HG02571 (cell line): ENCODE results near the gene PGLYRP2.
A peak's percentile ranks its signal among the peaks of the same experiment; 100 is the strongest.
"Not testable (repeated sequence)": the region's sequence is repeated elsewhere in the genome, so short reads cannot be mapped to it uniquely, and the experiment has no call there.

Experiments used
- ATAC-seq: cut with Tn5 transposase; IDR thresholded peaks from one replicate; pipeline ENCODE4 v1.9.1; 2021; ENCODE audit warnings: mild to moderate bottlenecking, moderate library complexity; ENCODE audit not compliant: unreplicated experiment

Gene PGLYRP2

GRCh38 chr19:15488489-15489226 is 9.4 kb upstream of the PGLYRP2 start:
- no peak for ATAC-seq

- ATAC-seq: no peak
Observed at GRCh38 chr19:15487038-15487437, 7.7 kb upstream of the PGLYRP2 start.

DNA sequence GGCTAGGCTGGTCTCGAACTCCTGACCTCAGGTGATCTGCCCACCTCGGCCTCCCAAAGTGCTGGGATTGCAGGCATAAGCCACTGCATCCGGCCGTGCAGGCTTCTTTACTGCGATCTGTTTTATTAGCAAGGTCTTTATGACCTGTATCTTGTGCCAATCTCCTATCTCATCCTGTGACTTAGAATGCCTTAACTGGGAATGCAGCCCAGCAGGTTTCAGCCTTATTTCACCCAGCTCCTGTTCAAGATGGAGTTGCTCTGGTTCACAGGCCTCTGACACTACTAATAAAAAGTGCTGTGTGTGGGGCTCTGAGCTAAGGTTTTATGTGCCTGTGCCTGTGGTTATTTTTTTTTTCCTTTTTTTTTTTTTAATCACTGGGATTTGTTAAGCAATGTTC is 6.5 kb upstream of the PGLYRP2 start:
- ATAC-seq: not testable (repeated sequence)

GRCh38 chr19:15480996-15481395 is 1.7 kb upstream of the PGLYRP2 start:
- not testable (repeated sequence) for ATAC-seq

DNA sequence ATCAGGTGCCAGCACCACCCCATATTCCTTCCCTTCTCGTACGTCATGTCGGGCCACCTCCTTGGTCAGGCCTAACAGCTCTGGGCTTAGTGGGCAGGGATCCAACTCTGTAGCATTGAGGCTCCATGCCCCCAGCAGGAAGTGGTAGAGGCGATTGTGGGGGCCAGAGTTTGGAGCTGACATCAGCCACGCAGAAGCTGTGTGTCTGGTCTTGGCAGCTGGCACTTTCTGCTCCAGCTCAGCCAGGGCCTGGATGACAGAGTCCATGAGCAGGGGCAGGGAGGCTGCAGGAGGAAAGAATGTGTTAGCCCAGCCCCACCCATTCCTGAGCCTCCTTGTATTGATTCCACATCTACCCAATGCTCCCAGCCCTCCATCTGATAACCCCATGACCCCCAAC is 3.0 kb downstream of the PGLYRP2 start:
- no peak for ATAC-seq

GRCh38 chr19:15475611-15476010 is 3.7 kb downstream of the PGLYRP2 start:
- no peak for ATAC-seq

GRCh38 chr19:15475169-15475568 is 4.1 kb downstream of the PGLYRP2 start:
- no peak for ATAC-seq

DNA sequence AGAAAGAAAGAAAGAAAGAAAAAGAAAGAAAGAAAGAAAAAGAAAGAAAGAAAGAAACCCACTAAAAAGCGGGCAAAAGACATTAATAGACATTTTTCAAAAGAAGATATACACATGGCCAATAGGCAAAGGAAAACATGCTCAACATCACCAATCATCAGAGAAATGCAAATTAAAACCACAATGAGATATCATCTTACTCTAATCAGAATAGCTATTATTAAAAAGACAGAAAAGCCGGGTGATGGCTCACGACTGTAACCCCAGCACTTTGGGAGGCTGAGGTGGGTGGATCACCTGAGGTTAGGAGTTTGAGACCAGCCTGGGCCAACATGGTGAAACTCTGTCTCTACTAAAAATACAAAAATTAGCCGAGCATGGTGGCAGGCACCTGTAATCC is 5.5 kb downstream of the PGLYRP2 start:
- ATAC-seq: not testable (repeated sequence)

DNA sequence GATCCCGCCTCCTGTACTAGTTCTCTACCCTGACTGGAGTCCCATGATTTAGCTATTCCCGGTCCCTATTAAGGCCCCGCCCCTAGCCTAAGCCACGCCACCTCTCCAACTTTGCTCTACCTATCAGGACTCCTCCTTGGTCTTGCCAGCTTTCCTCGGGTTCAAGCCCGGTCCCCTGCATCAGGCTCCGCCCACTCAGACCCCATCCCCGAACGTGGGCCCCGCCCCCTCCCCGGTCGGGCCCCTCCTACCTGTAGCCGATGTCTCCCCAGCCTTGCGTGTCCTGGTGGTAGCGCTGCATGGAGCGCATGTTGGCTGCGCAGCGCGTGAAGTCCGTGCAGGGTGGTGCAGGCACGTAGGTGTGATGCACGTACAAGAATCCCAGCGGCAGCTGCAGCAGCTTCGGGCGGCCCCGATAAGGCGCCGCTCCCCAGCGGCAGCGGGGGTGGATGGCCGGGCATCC is 7.6 kb downstream of the PGLYRP2 start:
- ATAC-seq: no peak

- ATAC-seq: no peak
Observed at GRCh38 chr19:15469513-15470297, 9.6 kb downstream of the PGLYRP2 start.

DNA sequence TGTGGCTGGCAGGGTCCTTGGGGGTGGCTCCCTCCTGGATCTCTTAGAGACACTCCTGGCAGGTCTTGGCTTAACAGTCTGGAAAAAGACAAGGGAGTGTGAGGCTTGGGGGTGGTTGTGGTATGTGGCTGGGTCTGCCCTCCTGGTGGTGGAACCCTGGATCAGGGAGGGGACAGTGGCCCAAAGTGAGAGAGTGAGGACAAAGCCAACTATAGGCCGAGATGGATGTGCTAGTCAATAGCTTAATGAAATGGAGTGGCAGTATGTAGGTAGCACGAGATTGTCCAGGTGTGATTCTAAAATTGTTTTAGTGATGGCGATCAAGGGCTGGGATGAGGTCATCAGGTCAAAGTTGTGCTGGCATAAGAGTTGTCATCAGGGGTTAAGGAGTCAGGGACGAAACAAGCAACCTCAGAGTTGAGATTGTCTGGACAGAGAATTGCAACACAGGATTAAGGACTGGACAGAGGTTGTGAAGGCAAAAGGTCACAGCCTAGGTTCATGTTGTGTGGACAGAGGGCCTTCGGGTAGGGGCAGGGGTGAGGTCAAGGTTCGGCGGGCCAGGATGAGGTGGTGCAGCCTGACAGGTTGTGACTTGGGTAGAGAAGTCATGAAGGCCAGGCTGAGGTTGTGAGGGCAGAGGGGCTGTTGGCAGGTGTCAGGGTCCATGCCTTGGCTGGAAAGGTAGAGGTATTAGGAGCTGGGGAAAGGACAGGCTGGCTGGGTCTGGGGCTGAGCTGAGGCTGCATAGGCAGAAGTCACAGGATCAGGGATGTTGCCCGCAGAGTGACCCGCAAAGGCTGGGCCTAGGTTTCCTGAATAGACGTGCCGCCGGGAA is 10.4 kb downstream of the PGLYRP2 start:
- ATAC-seq: no peak

DNA sequence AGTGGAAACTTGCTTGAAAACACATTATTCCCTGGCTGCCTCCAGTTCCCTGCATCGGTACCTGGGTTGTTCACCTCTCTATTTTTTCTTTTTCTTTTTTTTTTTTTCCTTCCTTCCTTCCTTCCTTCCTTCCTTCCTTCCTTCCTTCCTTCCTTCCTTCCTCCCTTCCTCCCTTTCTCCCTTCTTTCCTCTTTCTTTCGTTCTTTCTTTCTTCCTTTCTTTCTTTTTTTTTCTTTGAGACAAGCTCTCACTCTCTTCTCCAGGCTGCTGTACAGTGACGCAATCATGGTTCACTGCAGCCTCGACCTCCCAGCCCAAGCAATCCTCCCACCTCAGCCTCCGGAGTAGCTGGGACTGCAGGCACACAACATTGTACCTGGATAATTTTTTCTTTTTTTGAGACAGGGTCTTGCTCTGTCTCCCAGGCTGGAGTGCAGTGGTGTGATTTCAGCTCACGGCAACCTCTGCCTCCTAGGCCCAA is 11.5 kb downstream of the PGLYRP2 start:
- ATAC-seq: no peak

DNA sequence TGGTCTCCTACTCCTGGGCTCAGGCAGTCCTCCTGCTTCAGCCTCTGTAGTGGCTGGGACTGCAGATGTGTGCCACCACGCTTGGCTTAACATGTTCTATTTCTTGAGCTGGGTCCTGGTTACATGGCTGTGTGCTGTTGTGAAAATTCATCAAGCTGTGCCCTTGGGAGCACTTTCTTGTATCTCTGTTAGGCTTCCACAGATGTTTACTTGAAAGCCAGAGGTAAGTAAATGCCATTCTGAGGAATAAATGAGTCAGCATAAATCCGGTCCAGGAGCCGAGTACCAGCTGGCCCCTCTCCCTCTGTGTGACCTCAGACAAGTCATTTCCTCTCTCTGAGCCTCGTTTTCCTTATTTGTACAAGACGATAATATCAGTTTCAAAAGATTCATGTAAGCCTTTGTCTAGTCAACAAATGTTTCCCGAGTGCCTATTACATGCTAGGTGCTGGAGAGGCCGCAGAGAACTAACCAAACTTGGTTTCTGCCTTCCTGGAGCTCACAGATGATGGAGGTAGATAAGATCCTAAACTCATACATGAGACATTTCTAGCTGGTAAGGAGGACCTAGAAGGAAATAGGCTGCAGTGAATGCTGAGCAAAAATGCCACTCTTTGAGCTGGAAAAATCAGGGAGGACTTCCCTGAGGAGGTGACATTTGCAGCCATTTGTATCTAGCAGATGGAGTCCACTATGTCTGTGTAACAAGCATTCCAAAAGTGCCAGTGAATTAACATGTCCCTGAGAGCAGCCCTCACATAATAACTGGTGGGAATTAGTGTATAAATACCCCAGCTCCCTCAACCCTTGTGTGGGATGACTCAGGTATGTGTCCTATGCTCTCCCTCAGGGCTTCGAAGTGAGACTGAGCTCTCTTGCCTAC is 12.2 kb downstream of the PGLYRP2 start:
- no peak for ATAC-seq

DNA sequence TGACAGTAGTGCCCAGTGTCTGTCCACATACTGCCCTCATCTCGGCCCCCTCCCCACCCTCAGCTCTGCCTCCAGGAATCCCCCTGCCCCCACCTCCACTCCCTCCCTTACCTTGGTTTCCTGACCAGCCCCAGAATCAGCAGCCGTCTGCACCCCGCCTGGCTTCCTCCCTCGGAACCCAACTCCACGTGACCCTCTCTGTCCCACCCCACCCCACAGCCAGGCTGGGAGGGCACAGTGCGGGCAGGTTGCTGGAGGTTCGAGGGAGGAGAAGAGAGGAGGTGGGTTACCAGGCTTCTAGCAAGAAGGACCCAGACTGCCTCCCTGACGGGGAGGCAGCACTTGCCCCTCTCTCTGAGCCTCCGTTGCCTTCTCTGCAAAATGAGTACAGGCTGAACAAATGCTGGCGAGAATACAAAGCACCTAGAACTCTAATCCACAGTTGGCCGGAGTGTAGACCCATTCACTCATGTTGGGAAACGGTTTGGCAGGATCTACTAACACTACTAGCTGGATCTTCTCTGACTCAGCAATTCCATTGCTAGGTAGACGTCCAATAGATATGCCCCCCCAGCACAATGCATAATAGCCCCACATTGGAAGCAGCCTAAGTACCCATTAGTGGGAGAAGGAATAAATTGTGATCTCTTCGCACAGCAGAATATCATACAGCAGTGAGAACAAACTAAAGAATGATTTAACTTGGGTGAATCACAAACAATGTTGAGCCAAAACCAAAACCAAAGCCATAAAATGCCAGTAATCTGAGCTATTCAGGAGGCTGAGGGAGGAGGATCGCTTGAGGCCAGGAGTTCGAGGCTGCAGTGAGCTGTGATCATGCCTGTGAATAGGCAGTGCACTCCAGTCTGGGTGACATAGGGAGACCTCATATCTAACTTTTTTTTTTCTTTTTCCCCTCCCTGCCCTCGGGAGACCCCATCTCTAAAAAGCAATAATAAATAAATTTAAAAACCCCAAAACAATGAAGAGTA is 14.6 kb downstream of the PGLYRP2 start, which contains the start of gene RASAL3:
Gene RASAL3 (minus strand): TSS at position 151 of the 992 bp plus-strand sequence. CDS start 186 bp downstream, outside the sequence.
- peak; percentile 48 for ATAC-seq

GRCh38 chr19:15463861-15464371 is 15.4 kb downstream of the PGLYRP2 start:
- no peak for ATAC-seq

DNA sequence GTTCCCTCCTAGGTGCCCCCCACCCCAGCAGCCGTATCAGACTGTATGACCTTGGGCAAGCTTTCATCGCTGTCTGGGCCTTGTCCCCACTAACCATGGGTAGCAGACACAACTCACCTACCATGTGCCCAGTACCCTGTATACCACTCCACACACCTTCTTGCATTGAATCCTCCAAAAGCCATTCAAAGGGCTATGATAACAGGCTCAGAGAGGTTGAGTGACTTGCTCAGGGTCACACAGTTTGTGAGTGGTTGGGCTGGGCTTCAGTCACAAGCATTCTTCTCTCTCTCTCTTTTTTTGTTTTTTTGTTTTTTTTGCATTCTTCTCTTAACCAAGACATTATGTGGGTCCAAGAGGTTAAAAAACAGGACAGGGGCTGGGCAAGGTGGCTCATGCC is 17.6 kb downstream of the PGLYRP2 start:
- ATAC-seq: no peak

DNA sequence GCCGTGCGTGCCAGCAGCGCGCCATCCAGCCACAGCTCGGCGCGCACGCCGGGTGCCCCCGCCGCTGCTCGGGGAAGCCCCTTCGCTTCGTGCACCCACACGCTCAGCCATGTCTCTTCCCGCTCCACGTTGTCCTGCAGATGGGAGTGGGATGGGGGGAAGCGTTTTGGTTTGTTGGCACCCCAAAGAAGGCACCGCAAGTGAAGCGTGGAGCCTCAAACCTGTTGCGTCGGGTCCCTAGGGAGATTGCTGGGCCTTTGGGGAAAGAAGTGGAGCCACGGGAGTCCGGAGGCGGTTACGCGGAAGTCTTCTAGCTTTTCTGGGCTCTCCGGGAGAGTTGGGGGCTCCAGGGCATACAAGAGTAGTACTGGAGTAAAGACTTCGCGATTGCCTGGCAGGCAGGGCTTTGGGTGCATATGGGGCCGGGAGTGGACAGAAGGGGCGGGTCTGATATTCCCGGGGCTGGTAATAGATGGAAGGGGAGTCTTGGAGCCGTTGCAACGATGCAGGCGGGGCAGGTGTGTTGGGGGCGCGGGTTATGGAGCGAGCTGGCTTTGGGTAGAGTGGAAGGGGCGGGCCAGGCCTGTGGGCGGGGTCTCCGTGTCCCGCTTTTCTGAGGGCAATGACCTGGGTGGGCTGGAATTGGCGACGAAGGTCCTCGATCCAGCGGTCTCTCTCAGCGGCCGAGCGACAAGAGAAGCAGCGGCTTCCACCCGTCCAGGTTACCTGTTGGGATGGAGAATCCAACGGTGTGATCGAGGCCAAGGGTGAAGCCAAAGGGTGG is 21.4 kb downstream of the PGLYRP2 start:
- ATAC-seq: no peak
